A549 (cell line): ENCODE results near the gene ZNF543. TPM values are rescaled to one million over a fixed set of nuclear protein-coding genes. Genes with fewer than 3 reads are reported as not detected.

Experiments used
- ATAC-seq, 2 experiments: fragments of 200-7000 bp in 1 of 2; fragments of >200 bp in 1 of 2; cut with Nextera tagmentation in 1 of 2; cut with Tn5 transposase in 1 of 2; 3 replicates each; pipeline versions ENCODE4 v1.8.0 to v1.9.1; 2018 to 2020; ENCODE audit warnings: mild to moderate bottlenecking in 1 of 2, moderate library complexity in 1 of 2
- CTCF ChIA-PET: fragments of 300-600 bp; sonication (Branson Sonifier 250); formaldehyde crosslinking; extraction: SDS; loops from one replicate; lab custom pipeline; 2021; ENCODE audit warnings: antibody characterized with exemption, inconsistent platforms; lab: Yijun Ruan, JAX
- POLR2A ChIA-PET: fragments of 350-600 bp; formaldehyde crosslinking; extraction: SDS; loops from one replicate; lab custom pipeline; 2021; ENCODE audit warnings: antibody characterized with exemption, inconsistent platforms; lab: Yijun Ruan, JAX
- DNase-seq, 2 experiments: peaks; one replicate each; pipeline versions ENCODE4 v3.0.0 to v3.0.0-alpha.2; 2011 to 2016; ENCODE audit warnings: low read depth in 1 of 2, low spot score in 1 of 2
- FAIRE-seq: peaks from 2 replicates; lab custom pipeline; 2011; peaks lifted over from hg19 to GRCh38; lab: Jason Lieb, UNC
- H3K27ac ChIP-seq, 2 experiments: fragments of >200 bp; sonication (Bioruptor Twin); formaldehyde crosslinking; 3 replicates each; pipeline ENCODE4 v1.5.1; 2016 to 2017
- H3K4me1 ChIP-seq: fragments of >200 bp; sonication (Bioruptor Twin); formaldehyde crosslinking; 3 replicates; pipeline ENCODE4 v1.6.1; 2016
- H3K4me2 ChIP-seq: fragments of >200 bp; sonication (Bioruptor Twin); formaldehyde crosslinking; 3 replicates; pipeline ENCODE4 v1.6.1; 2016
- H3K4me3 ChIP-seq: fragments of >200 bp; sonication (Bioruptor Twin); formaldehyde crosslinking; 3 replicates; pipeline ENCODE4 v1.5.1; 2016
- H3K9me3 ChIP-seq: fragments of >200 bp; sonication (Bioruptor Twin); formaldehyde crosslinking; 3 replicates; pipeline ENCODE4 v1.6.1; 2016
- CEBPB ChIP-seq, 2 experiments: fragments of >200 bp in 1 of 2; sonication (Bioruptor Twin) in 1 of 2; formaldehyde crosslinking in 1 of 2; IDR thresholded peaks; 2 replicates each; pipeline ENCODE4 v1.6.1; 2012 to 2016
- CHD2 ChIP-seq: fragments of 150-350 bp; IDR thresholded peaks from 2 replicates; pipeline ENCODE4 v1.6.1; 2014; ENCODE audit warnings: low read length; ENCODE audit not compliant: partially characterized antibody
- ESRRA ChIP-seq: fragments of 150-350 bp; IDR thresholded peaks from 2 replicates; pipeline ENCODE4 v1.6.1; 2014; ENCODE audit warnings: mild to moderate bottlenecking, low read length, borderline replicate concordance
- FOSL2 ChIP-seq, 2 experiments: fragments of 450-650 bp in 1 of 2; fragments of >200 bp in 1 of 2; sonication (Bioruptor Twin) in 1 of 2; formaldehyde crosslinking; IDR thresholded peaks; 2 replicates each; pipeline versions ENCODE4 v1.5.0 to v1.6.1; 2016 to 2020; ENCODE audit warnings: mild to moderate bottlenecking in 1 of 2, moderate library complexity in 1 of 2
- GATA3 ChIP-seq: IDR thresholded peaks from 2 replicates; pipeline ENCODE4 v1.6.1; 2012; ENCODE audit warnings: borderline replicate concordance
- HOXB13 ChIP-seq: fragments of 250-450 bp; sonication (Bioruptor Pico); IDR thresholded peaks from 2 replicates; pipeline ENCODE4 v1.5.0; 2020; ENCODE audit warnings: low read depth, mild to moderate bottlenecking, moderate library complexity
- HOXB5 ChIP-seq: fragments of 250-450 bp; sonication (Bioruptor Pico); IDR thresholded peaks from 2 replicates; pipeline ENCODE4 v1.5.0; 2020; ENCODE audit warnings: mild to moderate bottlenecking, moderate library complexity
- JUN ChIP-seq, 2 experiments: fragments of >200 bp; sonication (Bioruptor Twin); formaldehyde crosslinking; IDR thresholded peaks; 2 replicates in 1 of 2; 3 replicates in 1 of 2; pipeline ENCODE4 v1.6.1; 2016 to 2017
- KDM5A ChIP-seq: fragments of 200-600 bp; sonication (generic); IDR thresholded peaks from 2 replicates; pipeline ENCODE4 v1.6.1; 2016; ENCODE audit warnings: antibody characterized with exemption, mild to moderate bottlenecking
- MAFK ChIP-seq: fragments of 450-650 bp; IDR thresholded peaks from 2 replicates; pipeline ENCODE4 v1.6.1; 2014; ENCODE audit not compliant: partially characterized antibody
- MAZ ChIP-seq: fragments of 150-350 bp; IDR thresholded peaks from 2 replicates; pipeline ENCODE4 v1.6.1; 2014; ENCODE audit warnings: antibody characterized with exemption, low read depth, low read length, borderline replicate concordance
- NFE2L2 ChIP-seq: fragments of 150-350 bp; conservative IDR thresholded peaks from 2 replicates; pipeline ENCODE4 v1.6.1; 2014; ENCODE audit warnings: low read length
- NR3C1 ChIP-seq: fragments of >200 bp; sonication (Bioruptor Twin); formaldehyde crosslinking; IDR thresholded peaks from 3 replicates; pipeline ENCODE4 v1.6.1; 2017
- PHF8 ChIP-seq: fragments of 200-600 bp; sonication (generic); IDR thresholded peaks from 2 replicates; pipeline ENCODE4 v1.6.1; 2016; ENCODE audit warnings: low read depth, mild to moderate bottlenecking, antibody characterized with exemption, moderate library complexity, borderline replicate concordance
- SMC3 ChIP-seq: fragments of >200 bp; sonication (Bioruptor Twin); formaldehyde crosslinking; IDR thresholded peaks from 3 replicates; pipeline ENCODE4 v1.6.1; 2018; ENCODE audit warnings: inconsistent platforms
- WGBS: methylation state at CpG from one replicate; pipeline ENCODE4 v1.1.6; 2017; ENCODE audit errors: missing lambda C conversion rate; 5-methylcytosine and 5-hydroxymethylcytosine counted together
- polyA plus RNA-seq, 4 experiments: library from polyadenylated mRNA; depleted of rRNA in 3 of 4; stranded (reverse); fragments of >200 nt; fragmentation: RNase III in 1 of 4; extraction: RNeasy Plus Mini Kit Qiagen cat#74134 plus additional on column Dnase treatment in 1 of 4; gene quantifications; 2 replicates in 3 of 4; 3 replicates in 1 of 4; pipeline ENCODE4 v1.2.3, GENCODE V29; 2011 to 2017
- TF ChIP-seq, protein P1 (sequence below): fragments of 250-450 bp; sonication (Bioruptor Pico); IDR thresholded peaks from 2 replicates; pipeline ENCODE4 v1.5.0; 2021; ENCODE audit warnings: mild to moderate bottlenecking, moderate library complexity, borderline replicate concordance
- TF ChIP-seq, protein P2 (sequence below): fragments of 200-600 bp; sonication (generic); IDR thresholded peaks from 2 replicates; pipeline ENCODE4 v1.6.1; 2016; ENCODE audit warnings: antibody characterized with exemption, mild to moderate bottlenecking, moderate library complexity
- TF ChIP-seq, protein P3 (sequence below): IDR thresholded peaks from 2 replicates; pipeline ENCODE4 v1.6.1; 2012; ENCODE audit warnings: low read depth, borderline replicate concordance
- TF ChIP-seq, protein P4 (sequence below): IDR thresholded peaks from 2 replicates; pipeline ENCODE4 v1.6.1; 2012

The ZNF543 gene
- polyA plus RNA-seq, 2 of the 4 experiments (the other 2 are of a cell fraction), result 1.5 to 3.9 TPM

DNA sequence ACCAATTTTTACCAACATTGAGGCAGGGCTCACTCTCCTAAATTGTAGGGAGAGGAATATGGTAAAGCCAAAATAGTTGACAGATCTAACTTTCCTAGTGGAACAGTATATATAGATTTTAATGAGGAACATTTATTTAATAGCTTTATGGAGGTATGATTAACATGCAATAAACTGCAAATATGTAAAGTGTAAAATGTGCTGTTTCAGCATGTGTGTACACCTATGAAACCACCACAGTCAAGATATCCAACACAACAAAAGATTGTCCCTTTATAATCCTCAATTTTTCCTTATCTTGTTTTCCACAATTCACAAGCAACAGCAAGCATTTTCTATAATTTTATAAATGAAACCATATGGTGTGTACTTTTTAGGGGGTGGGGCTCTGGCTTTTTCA is 39.0 kb downstream of the ZNF543 start:
- ATAC-seq (no peak), DNase-seq (no peak), FAIRE-seq (no peak)
- CTCF ChIA-PET, result no interaction called here
- peaks cover 95% of the 10 kb centered on the region for H3K9me3 ChIP-seq
- TF ChIP-seq MAZ (no peak), NFE2L2 (no peak), CEBPB (IDR thresholded peaks at IDR 0.05) (no peak), MAFK (peak; percentile 58), SMC3 (no peak), HOXB13 (no peak)
- TF ChIP-seq, protein P1, sequence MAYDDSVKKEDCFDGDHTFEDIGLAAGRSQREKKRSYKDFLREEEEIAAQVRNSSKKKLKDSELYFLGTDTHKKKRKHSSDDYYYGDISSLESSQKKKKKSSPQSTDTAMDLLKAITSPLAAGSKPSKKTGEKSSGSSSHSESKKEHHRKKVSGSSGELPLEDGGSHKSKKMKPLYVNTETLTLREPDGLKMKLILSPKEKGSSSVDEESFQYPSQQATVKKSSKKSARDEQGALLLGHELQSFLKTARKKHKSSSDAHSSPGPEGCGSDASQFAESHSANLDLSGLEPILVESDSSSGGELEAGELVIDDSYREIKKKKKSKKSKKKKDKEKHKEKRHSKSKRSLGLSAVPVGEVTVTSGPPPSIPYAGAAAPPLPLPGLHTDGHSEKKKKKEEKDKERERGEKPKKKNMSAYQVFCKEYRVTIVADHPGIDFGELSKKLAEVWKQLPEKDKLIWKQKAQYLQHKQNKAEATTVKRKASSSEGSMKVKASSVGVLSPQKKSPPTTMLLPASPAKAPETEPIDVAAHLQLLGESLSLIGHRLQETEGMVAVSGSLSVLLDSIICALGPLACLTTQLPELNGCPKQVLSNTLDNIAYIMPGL (CRISPR knock-in tag), result no peak
- H3K4me3 ChIP-seq, result no peak overlapping the region
- POLR2A ChIA-PET, result no interaction called here
- H3K4me2 ChIP-seq, result no peak overlapping the region
- H3K4me1 ChIP-seq, result no peaks in the 10 kb centered on the region
- H3K27ac ChIP-seq, result no peak overlapping the region

DNA sequence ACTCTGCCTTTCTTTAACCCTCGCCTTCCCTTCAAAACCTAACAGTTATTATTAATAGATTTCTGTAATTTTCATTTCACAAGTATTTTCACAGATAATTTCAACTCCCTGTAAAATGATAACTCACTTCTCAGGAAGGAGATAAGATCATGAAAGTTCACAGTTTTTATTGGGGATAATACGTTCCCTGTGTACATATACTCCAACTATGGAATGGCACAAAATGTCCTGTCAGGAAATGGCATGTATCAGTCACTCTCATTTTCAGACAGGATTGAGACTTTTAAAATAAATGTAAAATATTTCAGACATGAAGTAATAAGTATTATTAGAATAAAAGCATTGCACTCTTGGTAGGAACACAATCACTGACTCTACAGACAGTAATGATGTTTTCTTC is 42.1 kb downstream of the ZNF543 start:
- 52% methylated on average over 2 of the region's 2 CpGs for WGBS
- no peak for DNase-seq
- H3K4me2 ChIP-seq, result peak overlapping the region; percentile 64
- TF ChIP-seq NR3C1 (no peak), HOXB5 (CRISPR knock-in tag) (no peak), KDM5A (no peak)
- TF ChIP-seq, all 56 proteins: peak for 0
- POLR2A ChIA-PET, result interaction anchor here (0.6 to 2.5 kb wide), 3 partner anchors 12 to 122 kb away, joined by 3 to 12 read pairs (median 5); partner anchors contain the start of genes ZNF304, ZNF548 and ZNF805
- FAIRE-seq (no peak), ATAC-seq (no peak)
- CTCF ChIA-PET, result interaction anchor here (1.6 kb wide), 1 partner anchor 31 kb away, joined by 3 read pairs; no protein-coding TSS in a partner anchor
- no peaks in the 10 kb centered on the region for H3K4me1 ChIP-seq
- peak overlapping the region; percentile 66 for H3K4me3 ChIP-seq
- H3K9me3 ChIP-seq, result peaks cover 95% of the 10 kb centered on the region
- no peak overlapping the region for H3K27ac ChIP-seq

DNA sequence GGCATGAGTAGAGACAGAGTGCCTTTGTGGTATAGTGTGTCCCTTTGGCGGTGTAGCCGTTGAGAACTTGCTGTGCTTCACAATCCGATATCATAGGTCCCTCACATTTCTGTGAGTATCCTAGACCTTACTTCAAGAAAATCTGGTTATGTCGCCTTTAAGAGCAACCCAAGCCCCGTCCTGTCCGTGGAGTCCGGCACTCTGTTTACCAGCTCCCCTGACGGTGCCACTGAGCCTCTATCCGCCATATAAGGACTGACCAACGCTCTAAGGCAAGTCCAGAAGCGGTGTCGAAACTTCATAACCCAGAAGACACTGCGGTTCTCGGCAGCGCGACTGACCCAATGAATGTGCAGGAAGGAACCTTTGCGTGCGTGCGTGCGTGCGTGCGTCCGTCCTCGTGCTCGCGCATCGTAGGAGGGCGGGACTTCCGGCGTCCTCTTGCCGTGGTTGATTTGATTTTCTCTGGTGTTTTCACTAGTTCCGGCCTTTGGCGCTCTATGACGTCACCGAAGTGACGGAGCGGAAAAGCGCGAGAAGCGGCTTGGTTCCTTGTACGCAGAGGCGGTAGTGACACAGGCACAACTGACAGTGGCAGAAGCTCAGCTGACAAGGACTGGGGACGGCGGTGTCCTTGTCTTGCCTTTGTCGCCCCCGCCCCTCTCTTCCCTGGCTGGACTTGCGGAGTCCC is 42.9 kb downstream of the ZNF543 start, which contains the start of the genes TRAPPC2B and ZNF547:
TSS of gene TRAPPC2B (plus strand) at position 555 of the 691 bp plus-strand sequence. CDS start 1,283 bp downstream, outside the sequence.
TSS of gene ZNF547 (plus strand) at position 555 of the 691 bp plus-strand sequence. CDS start 5,005 bp downstream, outside the sequence.
- FAIRE-seq (peak; percentile 99), ATAC-seq (peak; percentile 97 to 99), DNase-seq (peak; percentile 96 to 100)
- H3K4me2 ChIP-seq, result peak within 1 kb of the TSS; percentile 64
- peak within 1 kb of the TSS; percentile 66 for H3K4me3 ChIP-seq
- ChIA-PET POLR2A (interaction anchor here (0.5 to 2.5 kb wide), 4 partner anchors 12 to 416 kb away, joined by 3 to 12 read pairs (median 4); partner anchors contain the start of genes ZNF304, ZNF548 and ZNF805), CTCF (interaction anchor here (0.8 to 1.6 kb wide), 2 partner anchors 30 to 102 kb away, joined by 3 read pairs; no protein-coding TSS in a partner anchor)
- 3% methylated on average over 43 of the region's 47 CpGs for WGBS
- H3K27ac ChIP-seq, result peak within 1 kb of the TSS; percentile 64 to 89
- peaks cover 95% of the 10 kb centered on the region for H3K9me3 ChIP-seq
- TF ChIP-seq ESRRA (no peak), PHF8 (no peak), JUN (IDR thresholded peaks at IDR 0.05) (peak in 1 of 2 experiments; percentile 49; a peak in 1 of 5 replicates), CEBPB (IDR thresholded peaks at IDR 0.05) (peak; percentile 16 to 67; a peak in 1 of 4 replicates), GATA3 (peak; percentile 65; the same call in 1 of the 2 replicates), FOSL2 (IDR thresholded peaks at IDR 0.05) (no peak), FOSL2 (CRISPR knock-in tag; IDR thresholded peaks at IDR 0.05) (peak; percentile 87; the same call in 1 of the 2 replicates), CHD2 (peak; percentile 71)
- TF ChIP-seq, protein P2, sequence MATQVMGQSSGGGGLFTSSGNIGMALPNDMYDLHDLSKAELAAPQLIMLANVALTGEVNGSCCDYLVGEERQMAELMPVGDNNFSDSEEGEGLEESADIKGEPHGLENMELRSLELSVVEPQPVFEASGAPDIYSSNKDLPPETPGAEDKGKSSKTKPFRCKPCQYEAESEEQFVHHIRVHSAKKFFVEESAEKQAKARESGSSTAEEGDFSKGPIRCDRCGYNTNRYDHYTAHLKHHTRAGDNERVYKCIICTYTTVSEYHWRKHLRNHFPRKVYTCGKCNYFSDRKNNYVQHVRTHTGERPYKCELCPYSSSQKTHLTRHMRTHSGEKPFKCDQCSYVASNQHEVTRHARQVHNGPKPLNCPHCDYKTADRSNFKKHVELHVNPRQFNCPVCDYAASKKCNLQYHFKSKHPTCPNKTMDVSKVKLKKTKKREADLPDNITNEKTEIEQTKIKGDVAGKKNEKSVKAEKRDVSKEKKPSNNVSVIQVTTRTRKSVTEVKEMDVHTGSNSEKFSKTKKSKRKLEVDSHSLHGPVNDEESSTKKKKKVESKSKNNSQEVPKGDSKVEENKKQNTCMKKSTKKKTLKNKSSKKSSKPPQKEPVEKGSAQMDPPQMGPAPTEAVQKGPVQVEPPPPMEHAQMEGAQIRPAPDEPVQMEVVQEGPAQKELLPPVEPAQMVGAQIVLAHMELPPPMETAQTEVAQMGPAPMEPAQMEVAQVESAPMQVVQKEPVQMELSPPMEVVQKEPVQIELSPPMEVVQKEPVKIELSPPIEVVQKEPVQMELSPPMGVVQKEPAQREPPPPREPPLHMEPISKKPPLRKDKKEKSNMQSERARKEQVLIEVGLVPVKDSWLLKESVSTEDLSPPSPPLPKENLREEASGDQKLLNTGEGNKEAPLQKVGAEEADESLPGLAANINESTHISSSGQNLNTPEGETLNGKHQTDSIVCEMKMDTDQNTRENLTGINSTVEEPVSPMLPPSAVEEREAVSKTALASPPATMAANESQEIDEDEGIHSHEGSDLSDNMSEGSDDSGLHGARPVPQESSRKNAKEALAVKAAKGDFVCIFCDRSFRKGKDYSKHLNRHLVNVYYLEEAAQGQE, result peak; percentile 44; the same call in 1 of the 2 replicates
- TF ChIP-seq, protein P3, sequence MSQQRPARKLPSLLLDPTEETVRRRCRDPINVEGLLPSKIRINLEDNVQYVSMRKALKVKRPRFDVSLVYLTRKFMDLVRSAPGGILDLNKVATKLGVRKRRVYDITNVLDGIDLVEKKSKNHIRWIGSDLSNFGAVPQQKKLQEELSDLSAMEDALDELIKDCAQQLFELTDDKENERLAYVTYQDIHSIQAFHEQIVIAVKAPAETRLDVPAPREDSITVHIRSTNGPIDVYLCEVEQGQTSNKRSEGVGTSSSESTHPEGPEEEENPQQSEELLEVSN, result peak; percentile 41; the same call in 1 of the 2 replicates
- TF ChIP-seq, protein P4, sequence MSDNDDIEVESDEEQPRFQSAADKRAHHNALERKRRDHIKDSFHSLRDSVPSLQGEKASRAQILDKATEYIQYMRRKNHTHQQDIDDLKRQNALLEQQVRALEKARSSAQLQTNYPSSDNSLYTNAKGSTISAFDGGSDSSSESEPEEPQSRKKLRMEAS, result peak; percentile 89
- H3K4me1 ChIP-seq, result no peaks in the 10 kb centered on the region
